SK-N-MC (cell line): ENCODE measurements around the gene UGGT1.

Source experiments
- DNase-seq: peaks from one replicate; pipeline ENCODE4 v3.0.0-alpha.2; 2011; ENCODE audit warnings: low read depth, low spot score
- H3K27ac ChIP-seq: fragments of 200-600 bp; sonication (generic); 2 replicates; pipeline ENCODE4 v1.5.1; 2016; ENCODE audit warnings: mixed run types
- H3K36me3 ChIP-seq: fragments of 200-600 bp; sonication (generic); 2 replicates; pipeline ENCODE4 v1.6.1; 2017; ENCODE audit warnings: antibody characterized with exemption, low read length, mixed read lengths; ENCODE audit not compliant: insufficient read depth
- H3K4me3 ChIP-seq: fragments of 200-600 bp; sonication (generic); 2 replicates; pipeline ENCODE4 v1.5.1; 2016
- H3K9ac ChIP-seq: fragments of 200-600 bp; sonication (generic); 2 replicates; pipeline ENCODE4 v1.8.0; 2017; ENCODE audit warnings: mixed run types, mixed read lengths; ENCODE audit not compliant: insufficient read length
- H3K9me3 ChIP-seq: fragments of 200-600 bp; sonication (generic); 2 replicates; pipeline ENCODE4 v1.6.1; 2017; ENCODE audit warnings: low read depth, mild to moderate bottlenecking, antibody characterized with exemption, low read length, moderate library complexity, mixed read lengths
- EZH2 ChIP-seq: fragments of 200-600 bp; sonication (generic); IDR thresholded peaks from one replicate; pipeline ENCODE4 v1.6.1; 2017; ENCODE audit warnings: antibody characterized with exemption
- FOXP2 ChIP-seq: optimal IDR thresholded peaks from 2 replicates; pipeline ENCODE3; 2011; ENCODE audit warnings: mild to moderate bottlenecking, moderate library complexity; ENCODE audit not compliant: insufficient read depth; ENCODE audit errors: extremely low read length, control extremely low read depth
- POLR2AphosphoS5 ChIP-seq: IDR thresholded peaks from 2 replicates; pipeline ENCODE4 v1.6.1; 2012; ENCODE audit warnings: mild to moderate bottlenecking, low read depth, low read length, borderline replicate concordance

The UGGT1 gene

DNA sequence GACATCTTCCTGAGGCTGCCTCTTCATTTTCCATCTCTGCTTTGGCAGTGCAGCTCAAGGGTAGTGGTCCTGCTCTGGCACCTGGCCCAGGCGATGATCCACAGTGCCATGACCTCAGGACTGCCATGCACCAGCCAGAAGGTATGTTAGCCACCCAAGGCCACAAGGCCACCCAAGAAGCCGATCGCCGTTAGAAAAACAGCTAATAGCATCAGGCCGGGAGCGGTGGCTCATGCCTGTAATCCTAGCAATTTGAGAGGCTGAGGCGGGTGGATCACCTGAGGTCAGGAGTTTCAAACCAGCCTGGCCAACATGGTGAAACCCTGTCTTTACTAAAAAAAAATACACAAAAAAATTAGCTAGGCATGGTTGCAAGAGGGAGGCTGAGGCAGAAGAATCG lies 28.4 kb upstream of the UGGT1 start:
- DNase-seq: no peak
- Histone ChIP-seq H3K36me3 (no peaks in the 10 kb centered on the region), H3K9ac (no peak overlapping the region), H3K4me3 (no peak overlapping the region), H3K9me3 (no peaks in the 10 kb centered on the region), H3K27ac (no peak overlapping the region)
- TF ChIP-seq FOXP2 (no peak), POLR2AphosphoS5 (no peak), EZH2 (no peak)

DNA sequence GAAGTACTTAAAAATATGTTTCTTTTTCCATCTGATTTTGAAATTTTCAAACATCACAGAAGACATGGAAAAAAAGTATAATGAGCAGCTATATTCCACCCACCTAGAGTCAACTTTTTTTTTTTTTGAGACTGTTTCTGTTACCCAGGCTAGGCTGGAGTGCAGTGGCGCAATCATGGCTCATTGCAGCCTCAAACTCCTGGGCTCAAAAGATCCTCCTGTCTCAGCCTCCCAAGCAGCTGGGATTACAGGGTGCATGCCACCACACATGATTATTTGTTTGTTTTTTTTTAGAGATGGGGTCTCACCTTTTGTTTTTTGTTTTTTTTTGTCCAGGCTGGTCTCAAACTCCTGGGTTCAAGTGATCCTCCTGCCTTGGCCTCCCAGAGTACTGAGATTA lies 26.6 kb upstream of the UGGT1 start:
- no peaks in the 10 kb centered on the region for H3K36me3 ChIP-seq
- H3K27ac ChIP-seq: no peak overlapping the region
- H3K9ac ChIP-seq: no peak overlapping the region
- TF ChIP-seq POLR2AphosphoS5 (no peak), EZH2 (no peak), FOXP2 (no peak)
- no peaks in the 10 kb centered on the region for H3K9me3 ChIP-seq
- DNase-seq: no peak
- H3K4me3 ChIP-seq: no peak overlapping the region

DNA sequence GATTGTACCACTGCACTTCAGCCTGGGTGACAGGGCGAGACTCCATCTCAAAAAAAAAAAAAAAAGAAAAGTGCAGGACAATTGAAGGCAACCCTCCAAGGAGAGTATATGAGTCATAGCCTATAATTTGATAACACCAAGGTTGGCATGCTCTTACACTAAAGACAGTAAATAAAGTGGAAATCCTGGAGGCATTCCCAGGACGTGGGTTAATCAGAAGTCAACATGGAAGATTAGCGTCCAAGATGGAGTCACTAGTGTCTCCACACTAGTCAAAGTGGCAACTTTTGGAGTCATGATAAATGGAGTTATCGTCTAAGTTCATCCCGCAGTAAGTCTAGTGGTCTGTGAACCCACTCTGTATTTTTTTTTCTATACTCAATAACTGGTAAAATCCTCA lies 21.2 kb upstream of the UGGT1 start:
- no peak for TF ChIP-seq POLR2AphosphoS5
- TF ChIP-seq FOXP2: no peak
- TF ChIP-seq EZH2: no peak
- H3K27ac ChIP-seq: no peak overlapping the region
- DNase-seq: no peak
- no peaks in the 10 kb centered on the region for H3K9me3 ChIP-seq
- no peaks in the 10 kb centered on the region for H3K36me3 ChIP-seq
- H3K9ac ChIP-seq: no peak overlapping the region
- H3K4me3 ChIP-seq: no peak overlapping the region

DNA sequence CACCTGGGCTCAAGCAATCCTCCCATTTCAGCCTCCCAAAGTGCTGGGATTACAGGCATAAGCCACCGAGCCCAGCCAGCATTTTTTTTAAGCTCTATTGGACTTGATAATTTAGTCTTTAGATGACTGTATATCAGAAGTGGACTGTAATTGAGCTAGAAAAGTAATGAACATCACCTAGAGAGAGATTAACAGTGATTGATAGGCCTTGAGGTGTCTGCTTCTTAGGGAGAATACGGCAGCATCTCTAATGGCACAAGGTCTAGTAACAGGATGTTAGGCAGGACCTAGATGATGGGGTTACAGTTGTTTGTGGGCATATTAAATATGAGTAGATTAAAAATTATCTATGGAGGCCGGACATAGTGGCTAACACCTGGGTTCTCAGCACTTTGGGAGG lies 17.7 kb upstream of the UGGT1 start:
- DNase-seq: no peak
- Histone ChIP-seq H3K4me3 (no peak overlapping the region), H3K36me3 (no peaks in the 10 kb centered on the region), H3K9me3 (no peaks in the 10 kb centered on the region), H3K9ac (no peak overlapping the region), H3K27ac (no peak overlapping the region)
- no peak for TF ChIP-seq EZH2
- no peak for TF ChIP-seq POLR2AphosphoS5
- TF ChIP-seq FOXP2: no peak

DNA sequence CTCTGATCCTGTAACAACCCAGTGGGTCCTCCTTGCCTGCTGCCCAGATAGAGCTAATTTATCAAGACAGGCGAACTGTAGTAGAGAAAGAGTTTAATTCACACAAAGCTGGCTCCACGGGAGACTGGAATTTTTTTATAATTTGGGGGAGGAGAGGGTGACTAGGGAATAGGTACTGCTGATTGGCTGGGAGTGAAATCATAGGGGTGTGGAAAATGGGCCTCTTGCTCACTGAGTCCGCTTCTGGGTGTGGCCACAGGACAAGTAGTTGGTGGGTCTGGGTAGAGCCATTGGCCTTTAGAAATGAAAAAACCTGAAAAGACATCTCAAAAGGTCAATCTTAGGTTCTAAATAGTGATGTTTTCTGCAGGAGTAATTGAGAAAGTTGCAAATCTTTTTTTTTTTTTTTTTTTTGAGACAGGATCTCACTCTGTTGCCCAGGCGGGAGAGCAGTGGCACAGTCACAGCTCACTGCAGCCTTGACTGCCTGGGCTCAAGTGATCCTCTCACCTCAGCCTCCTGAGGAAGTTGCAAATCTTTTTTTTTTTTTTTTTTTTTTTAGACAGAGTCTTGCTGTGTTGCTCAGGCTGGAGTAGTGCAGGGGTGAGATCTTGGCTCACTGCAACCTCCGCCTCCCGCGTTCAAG lies 14.4 kb upstream of the UGGT1 start:
- TF ChIP-seq POLR2AphosphoS5: no peak
- no peak for TF ChIP-seq FOXP2
- TF ChIP-seq EZH2: no peak
- H3K27ac ChIP-seq: no peak overlapping the region
- no peak overlapping the region for H3K4me3 ChIP-seq
- no peak for DNase-seq
- no peaks in the 10 kb centered on the region for H3K36me3 ChIP-seq
- no peak overlapping the region for H3K9ac ChIP-seq
- H3K9me3 ChIP-seq: no peaks in the 10 kb centered on the region

DNA sequence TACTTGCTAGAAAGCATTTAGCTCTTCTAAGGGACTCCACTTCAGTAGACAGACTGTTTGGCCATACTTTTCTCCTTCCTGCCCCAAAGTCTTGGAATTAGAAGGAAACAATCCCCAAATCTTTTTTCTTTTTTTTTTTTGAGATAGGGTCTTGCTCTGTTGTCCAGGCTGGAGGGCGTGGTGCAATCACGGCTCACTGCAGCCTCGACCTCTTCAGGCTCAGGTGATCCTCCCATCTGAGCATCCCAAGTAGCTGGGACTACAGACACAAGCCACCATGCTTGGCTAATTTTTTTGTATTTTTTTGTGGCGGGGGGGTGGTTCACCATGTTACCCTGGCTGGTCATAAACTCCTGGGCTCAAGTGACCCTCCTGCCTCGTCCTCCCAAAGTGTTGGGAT lies 6.2 kb upstream of the UGGT1 start:
- Histone ChIP-seq H3K4me3 (no peak overlapping the region), H3K27ac (no peak overlapping the region), H3K9ac (no peak overlapping the region), H3K9me3 (no peaks in the 10 kb centered on the region), H3K36me3 (no peaks in the 10 kb centered on the region)
- DNase-seq: no peak
- no peak for TF ChIP-seq FOXP2

DNA sequence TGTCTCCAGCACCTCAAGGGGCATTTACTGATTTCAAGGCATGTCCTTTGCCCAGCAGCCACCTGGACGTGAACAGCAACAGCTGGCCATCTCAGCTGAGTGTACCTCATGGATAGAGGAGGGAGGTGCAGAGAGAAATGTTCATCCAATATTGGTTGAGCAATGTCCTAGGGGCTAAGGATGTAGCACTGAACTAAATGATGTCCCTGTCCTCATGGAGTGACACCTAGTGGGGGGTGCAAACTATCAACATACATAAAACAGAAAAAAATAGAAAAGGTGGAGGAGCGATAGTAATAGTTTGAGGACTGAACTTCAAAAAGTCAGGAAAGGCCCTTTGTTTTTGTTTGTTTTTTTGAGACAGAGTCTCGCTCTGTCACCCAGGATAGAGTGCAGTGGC lies 4.8 kb upstream of the UGGT1 start:
- H3K9me3 ChIP-seq: no peaks in the 10 kb centered on the region
- DNase-seq: no peak
- H3K4me3 ChIP-seq: no peak overlapping the region
- H3K36me3 ChIP-seq: no peaks in the 10 kb centered on the region
- H3K9ac ChIP-seq: no peak overlapping the region
- no peak for TF ChIP-seq POLR2AphosphoS5
- TF ChIP-seq FOXP2: no peak
- TF ChIP-seq EZH2: no peak
- H3K27ac ChIP-seq: no peak overlapping the region

DNA sequence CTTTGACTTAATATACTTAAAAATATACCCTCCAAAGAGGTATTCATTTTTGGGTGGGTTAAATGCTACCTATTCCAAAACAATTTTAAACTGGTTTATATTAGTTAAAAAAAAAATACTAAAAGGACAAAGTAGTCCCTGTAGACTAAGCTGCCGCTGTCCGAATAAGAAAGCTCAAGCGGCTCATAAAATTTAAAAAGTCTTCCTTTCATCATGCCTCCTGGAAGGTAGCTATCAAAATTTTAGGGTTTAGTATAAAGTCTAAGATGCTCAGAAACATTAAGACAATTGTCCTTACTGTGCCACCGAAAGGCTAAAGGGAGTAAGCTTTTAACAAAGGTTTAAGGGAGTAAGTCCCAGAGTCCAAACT lies 440 bp upstream of the UGGT1 start:
- peak overlapping the region; percentile 92 for H3K9ac ChIP-seq
- peaks cover 14% of the 10 kb centered on the region for H3K36me3 ChIP-seq
- peak overlapping the region; percentile 95 for H3K4me3 ChIP-seq
- peak overlapping the region; percentile 82 for H3K27ac ChIP-seq
- no peak for TF ChIP-seq FOXP2
- no peak for TF ChIP-seq POLR2AphosphoS5
- no peak for TF ChIP-seq EZH2
- H3K9me3 ChIP-seq: no peaks in the 10 kb centered on the region
- DNase-seq: no peak

DNA sequence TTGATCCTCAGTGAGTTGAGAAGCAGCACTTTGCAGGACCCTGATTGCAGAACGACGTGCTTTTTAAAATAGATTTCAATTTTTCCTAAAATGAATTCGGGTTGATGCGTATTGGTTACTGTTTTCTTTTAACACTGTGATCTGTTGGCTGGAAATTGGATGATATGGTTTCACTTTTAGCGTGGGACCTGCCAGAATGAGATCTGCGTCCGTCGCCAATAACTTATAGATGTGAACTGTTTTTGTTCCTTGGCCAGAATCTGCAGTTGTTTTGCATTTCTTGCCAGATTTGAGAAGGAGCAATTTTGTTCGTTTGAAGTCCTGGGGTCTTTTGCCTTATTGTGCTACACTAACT lies 703 bp downstream of the UGGT1 start:
- Histone ChIP-seq H3K27ac (no peak overlapping the region), H3K9me3 (no peaks in the 10 kb centered on the region), H3K36me3 (peaks cover 14% of the 10 kb centered on the region), H3K9ac (peak overlapping the region; percentile 92), H3K4me3 (peak overlapping the region; percentile 95)
- no peak for TF ChIP-seq FOXP2
- TF ChIP-seq POLR2AphosphoS5: no peak
- TF ChIP-seq EZH2: no peak
- no peak for DNase-seq
